ENCODE data around the gene ARHGEF1. TPM values are rescaled to one million over a fixed set of nuclear protein-coding genes. Genes with fewer than 3 reads are reported as not detected.

The ARHGEF1 gene
- total and polyA plus RNA-seq, 7 donors: 15.8 to 28.0 (median 20.7) TPM

DNA sequence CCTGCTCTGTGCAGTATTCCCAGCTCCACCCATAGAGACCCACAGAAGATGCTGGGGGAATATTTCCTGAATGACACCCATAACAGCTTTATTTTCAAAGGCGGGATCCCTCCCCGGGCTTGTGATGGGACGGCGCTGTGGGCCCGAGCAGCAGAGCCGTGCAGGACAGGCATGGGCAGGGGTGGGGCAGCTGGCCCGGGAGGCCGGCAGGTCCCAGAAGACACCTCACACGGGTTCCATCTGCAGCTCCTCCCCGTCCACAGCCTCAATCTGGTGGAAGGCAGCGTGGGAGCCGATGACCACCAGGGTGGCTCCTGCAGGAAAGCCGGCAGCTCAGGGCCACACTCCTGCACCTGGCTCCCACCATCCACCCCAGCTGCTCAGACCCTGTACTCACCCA is 73.6 kb downstream of the ARHGEF1 start:
- Histone ChIP-seq H3K27me3 (ENCODE audit: insufficient read depth in 3 of 3, low read length in 2 of 3) (no peaks in the 10 kb centered on the region), H3K9me3 (no peaks in the 10 kb centered on the region), H3K27ac (no peak overlapping the region), H3K4me3 (no peak overlapping the region), H3K4me1 (peaks cover 16% of the 10 kb centered on the region), H3K36me3 (ENCODE audit: insufficient read depth in 1 of 2, low read depth in 1 of 2) (peaks cover 0 to 21% of the 10 kb centered on the region in 2 donors)
- TF ChIP-seq, protein P1, sequence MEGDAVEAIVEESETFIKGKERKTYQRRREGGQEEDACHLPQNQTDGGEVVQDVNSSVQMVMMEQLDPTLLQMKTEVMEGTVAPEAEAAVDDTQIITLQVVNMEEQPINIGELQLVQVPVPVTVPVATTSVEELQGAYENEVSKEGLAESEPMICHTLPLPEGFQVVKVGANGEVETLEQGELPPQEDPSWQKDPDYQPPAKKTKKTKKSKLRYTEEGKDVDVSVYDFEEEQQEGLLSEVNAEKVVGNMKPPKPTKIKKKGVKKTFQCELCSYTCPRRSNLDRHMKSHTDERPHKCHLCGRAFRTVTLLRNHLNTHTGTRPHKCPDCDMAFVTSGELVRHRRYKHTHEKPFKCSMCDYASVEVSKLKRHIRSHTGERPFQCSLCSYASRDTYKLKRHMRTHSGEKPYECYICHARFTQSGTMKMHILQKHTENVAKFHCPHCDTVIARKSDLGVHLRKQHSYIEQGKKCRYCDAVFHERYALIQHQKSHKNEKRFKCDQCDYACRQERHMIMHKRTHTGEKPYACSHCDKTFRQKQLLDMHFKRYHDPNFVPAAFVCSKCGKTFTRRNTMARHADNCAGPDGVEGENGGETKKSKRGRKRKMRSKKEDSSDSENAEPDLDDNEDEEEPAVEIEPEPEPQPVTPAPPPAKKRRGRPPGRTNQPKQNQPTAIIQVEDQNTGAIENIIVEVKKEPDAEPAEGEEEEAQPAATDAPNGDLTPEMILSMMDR (IDR thresholded peaks at IDR 0.05): no peak
- DNase-seq (no peak), ATAC-seq (no peak)
- WGBS, 3 donors: 79 to 87% (median 83%) methylated on average over 13 of the region's 13 CpGs
- intact Hi-C loops (cut with DNase I): loop anchor here (5.0 kb wide), 2 partner anchors 74 to 94 kb away; partner anchors contain the start of genes RPS19 (in 2 of the 2) and ARHGEF1 (in 1 of the 2)

Other genes with a start within 250 kb of the ARHGEF1 start
- under 1 TPM in 2 of 4 donors, not detected in 2; 0.15 to 0.32 TPM for gene CEACAM7, start 194.9 kb upstream of the ARHGEF1 start, total RNA-seq
- under 1 TPM in 1 of 3 donors, not detected in 2; 0.01 TPM for gene CEACAM7, start 194.9 kb upstream of the ARHGEF1 start, polyA plus RNA-seq
- under 1 TPM in 2 of 4 donors, not detected in 2; 0.69 TPM for gene CEACAM5, start 174.6 kb upstream of the ARHGEF1 start, total RNA-seq
- under 1 TPM in 1 of 3 donors, not detected in 2; 0.04 TPM for gene CEACAM5, start 174.6 kb upstream of the ARHGEF1 start, polyA plus RNA-seq
- gene CEACAM6, start 127.7 kb upstream of the ARHGEF1 start, total RNA-seq: under 1 TPM in 2 of 4 donors, not detected in 2; 0.17 to 0.27 TPM
- gene CEACAM6, start 127.7 kb upstream of the ARHGEF1 start, polyA plus RNA-seq: under 1 TPM in 2 of 3 donors, not detected in 1; 0.03 TPM
- gene CEACAM3, start 86.6 kb upstream of the ARHGEF1 start, total RNA-seq: under 1 TPM in 1 of 4 donors, not detected in 3; 0.59 TPM
- gene CEACAM3, start 86.6 kb upstream of the ARHGEF1 start, polyA plus RNA-seq: under 1 TPM in 2 of 3 donors, not detected in 1; 0.01 to 0.05 TPM
- gene LYPD4, start 38.5 kb upstream of the ARHGEF1 start, total RNA-seq: not detected
- gene LYPD4, start 38.5 kb upstream of the ARHGEF1 start, polyA plus RNA-seq: not detected
- gene DMRTC2, start 38.1 kb upstream of the ARHGEF1 start, total RNA-seq: not detected
- gene DMRTC2, start 38.1 kb upstream of the ARHGEF1 start, polyA plus RNA-seq: not detected
- 100 to 1,000 TPM; 593 to 962 (median 730) TPM for gene RPS19, start 22.9 kb upstream of the ARHGEF1 start, total RNA-seq
- gene RPS19, start 22.9 kb upstream of the ARHGEF1 start, polyA plus RNA-seq: 1,000 to 10,000 TPM; 1,218 to 2,236 (median 1,284) TPM
- gene CD79A, start 5.9 kb upstream of the ARHGEF1 start, total RNA-seq: 1 to 10 TPM in 2 of 4 donors, under 1 TPM in 2; 0.30 to 1.4 (median 0.91) TPM
- gene CD79A, start 5.9 kb upstream of the ARHGEF1 start, polyA plus RNA-seq: 1 to 10 TPM in 1 of 3 donors, under 1 TPM in 2; 0.30 to 1.3 (median 0.87) TPM
- not detected for gene ERFL, start 45.3 kb downstream of the ARHGEF1 start, total RNA-seq
- gene ERFL, start 45.3 kb downstream of the ARHGEF1 start, polyA plus RNA-seq: under 1 TPM in 1 of 3 donors, not detected in 2; 0.03 TPM
- 10 to 100 TPM; 48.9 to 65.3 (median 55.9) TPM for gene RABAC1, start 76.1 kb downstream of the ARHGEF1 start, total RNA-seq
- 100 to 1,000 TPM in 2 of 3 donors, 10 to 100 TPM in 1; 97.6 to 131 (median 102) TPM for gene RABAC1, start 76.1 kb downstream of the ARHGEF1 start, polyA plus RNA-seq
- under 1 TPM in 2 of 4 donors, not detected in 2; 0.15 to 0.24 TPM for gene ATP1A3, start 111.0 kb downstream of the ARHGEF1 start, total RNA-seq
- gene ATP1A3, start 111.0 kb downstream of the ARHGEF1 start, polyA plus RNA-seq: under 1 TPM in 2 of 3 donors, not detected in 1; 0.12 to 0.17 TPM
- gene GRIK5, start 187.0 kb downstream of the ARHGEF1 start, total RNA-seq: under 1 TPM; 0.42 to 0.88 (median 0.54) TPM
- gene GRIK5, start 187.0 kb downstream of the ARHGEF1 start, polyA plus RNA-seq: under 1 TPM; 0.26 to 0.45 (median 0.29) TPM
- 10 to 100 TPM in 2 of 4 donors, 1 to 10 TPM in 2; 8.7 to 11.2 (median 9.8) TPM for gene ZNF574, start 193.0 kb downstream of the ARHGEF1 start, total RNA-seq
- 1 to 10 TPM; 6.4 to 8.4 (median 6.9) TPM for gene ZNF574, start 193.0 kb downstream of the ARHGEF1 start, polyA plus RNA-seq
- under 1 TPM; 0.30 to 0.86 (median 0.58) TPM for gene POU2F2, start 249.3 kb downstream of the ARHGEF1 start, total RNA-seq
- gene POU2F2, start 249.3 kb downstream of the ARHGEF1 start, polyA plus RNA-seq: under 1 TPM; 0.14 to 0.46 (median 0.26) TPM